HG03103 (cell line): ENCODE results near the gene ZNF513.
"Not testable (repeated sequence)": the region's sequence is repeated elsewhere in the genome, so short reads cannot be mapped to it uniquely, and the experiment has no call there.

Experiments
- ATAC-seq: cut with Tn5 transposase; IDR thresholded peaks from one replicate; pipeline ENCODE4 v1.9.1; 2021; ENCODE audit warnings: low read depth; ENCODE audit not compliant: unreplicated experiment

The ZNF513 gene, protein sequence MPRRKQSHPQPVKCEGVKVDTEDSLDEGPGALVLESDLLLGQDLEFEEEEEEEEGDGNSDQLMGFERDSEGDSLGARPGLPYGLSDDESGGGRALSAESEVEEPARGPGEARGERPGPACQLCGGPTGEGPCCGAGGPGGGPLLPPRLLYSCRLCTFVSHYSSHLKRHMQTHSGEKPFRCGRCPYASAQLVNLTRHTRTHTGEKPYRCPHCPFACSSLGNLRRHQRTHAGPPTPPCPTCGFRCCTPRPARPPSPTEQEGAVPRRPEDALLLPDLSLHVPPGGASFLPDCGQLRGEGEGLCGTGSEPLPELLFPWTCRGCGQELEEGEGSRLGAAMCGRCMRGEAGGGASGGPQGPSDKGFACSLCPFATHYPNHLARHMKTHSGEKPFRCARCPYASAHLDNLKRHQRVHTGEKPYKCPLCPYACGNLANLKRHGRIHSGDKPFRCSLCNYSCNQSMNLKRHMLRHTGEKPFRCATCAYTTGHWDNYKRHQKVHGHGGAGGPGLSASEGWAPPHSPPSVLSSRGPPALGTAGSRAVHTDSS

DNA sequence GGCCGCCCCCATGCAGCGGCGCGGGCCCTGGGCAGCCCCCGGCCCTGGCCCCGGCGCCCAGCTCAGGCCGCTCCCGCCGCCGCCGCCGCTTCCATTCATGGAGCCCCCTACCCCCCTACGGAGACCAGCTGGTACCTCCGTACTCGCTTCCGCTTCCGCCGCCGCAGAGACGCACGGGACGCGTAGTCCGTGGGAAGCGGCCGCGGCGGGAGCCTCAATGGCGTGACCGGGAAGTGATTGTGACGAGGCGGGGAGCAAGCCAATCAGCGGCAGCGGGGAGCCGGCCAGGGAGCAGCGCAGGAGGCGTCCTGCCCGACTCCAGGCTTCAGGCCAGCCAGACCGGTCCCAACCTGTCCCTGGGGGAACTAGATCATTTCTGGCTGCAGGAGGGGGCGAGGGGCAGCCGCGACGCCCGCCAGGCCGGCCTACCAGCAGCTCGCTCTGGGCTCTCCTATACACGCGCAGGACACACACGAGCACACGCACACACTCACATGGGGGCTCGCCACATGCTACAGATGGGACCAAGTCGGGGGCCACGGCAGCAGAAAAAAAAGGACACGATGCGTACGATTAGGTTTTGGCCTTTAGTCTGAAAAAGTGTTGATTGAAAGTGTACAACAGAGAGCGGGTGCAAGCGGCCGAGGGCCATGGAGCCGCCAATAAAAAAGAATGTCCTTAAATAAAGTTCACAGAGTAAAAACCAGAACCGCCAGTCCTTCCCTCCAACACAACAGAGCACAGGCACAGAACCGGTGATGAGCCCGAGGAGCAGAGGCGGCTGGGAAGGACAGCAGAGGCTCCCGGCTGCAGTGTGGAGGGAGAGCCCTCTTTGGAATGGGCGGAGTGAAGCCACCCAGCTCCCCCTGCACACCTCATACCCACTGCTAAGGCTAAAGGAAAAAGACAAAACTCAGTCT lies at the start of gene ZNF513:
TSS of gene ZNF513 (minus strand) at position 109 of the 920 bp plus-strand sequence. CDS start 208 bp downstream, outside the sequence.
- ATAC-seq, result peak; percentile 92

DNA sequence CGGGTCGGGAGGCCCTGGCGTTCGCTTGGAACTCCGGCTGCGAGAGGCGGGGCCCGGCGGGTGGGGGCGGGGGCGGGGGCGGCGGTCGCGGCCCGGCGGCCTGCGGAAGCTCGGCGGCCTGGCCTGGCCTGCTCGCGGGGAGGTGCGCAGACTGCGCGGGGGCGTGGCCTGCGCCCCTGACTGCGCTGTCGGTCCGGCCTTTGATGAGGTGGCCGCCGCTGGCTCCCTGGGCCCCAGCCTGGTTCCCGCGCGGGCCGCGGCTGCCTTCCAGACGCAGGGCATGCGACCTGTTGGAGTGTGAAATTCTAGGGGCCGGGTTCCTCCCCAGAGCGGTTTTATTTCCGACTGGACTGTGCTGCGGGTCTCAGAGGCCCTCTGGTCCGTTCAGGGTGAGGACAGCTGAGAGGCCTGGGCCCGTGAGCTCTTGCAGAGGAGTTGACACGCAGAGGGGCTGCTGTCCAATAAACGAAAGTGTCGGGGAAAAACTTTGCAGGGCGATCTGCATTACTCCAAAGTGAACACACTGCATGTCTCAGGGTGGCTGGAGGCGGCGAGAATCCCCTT lies 48.5 kb upstream of the ZNF513 start:
- peak; percentile 57 for ATAC-seq

DNA sequence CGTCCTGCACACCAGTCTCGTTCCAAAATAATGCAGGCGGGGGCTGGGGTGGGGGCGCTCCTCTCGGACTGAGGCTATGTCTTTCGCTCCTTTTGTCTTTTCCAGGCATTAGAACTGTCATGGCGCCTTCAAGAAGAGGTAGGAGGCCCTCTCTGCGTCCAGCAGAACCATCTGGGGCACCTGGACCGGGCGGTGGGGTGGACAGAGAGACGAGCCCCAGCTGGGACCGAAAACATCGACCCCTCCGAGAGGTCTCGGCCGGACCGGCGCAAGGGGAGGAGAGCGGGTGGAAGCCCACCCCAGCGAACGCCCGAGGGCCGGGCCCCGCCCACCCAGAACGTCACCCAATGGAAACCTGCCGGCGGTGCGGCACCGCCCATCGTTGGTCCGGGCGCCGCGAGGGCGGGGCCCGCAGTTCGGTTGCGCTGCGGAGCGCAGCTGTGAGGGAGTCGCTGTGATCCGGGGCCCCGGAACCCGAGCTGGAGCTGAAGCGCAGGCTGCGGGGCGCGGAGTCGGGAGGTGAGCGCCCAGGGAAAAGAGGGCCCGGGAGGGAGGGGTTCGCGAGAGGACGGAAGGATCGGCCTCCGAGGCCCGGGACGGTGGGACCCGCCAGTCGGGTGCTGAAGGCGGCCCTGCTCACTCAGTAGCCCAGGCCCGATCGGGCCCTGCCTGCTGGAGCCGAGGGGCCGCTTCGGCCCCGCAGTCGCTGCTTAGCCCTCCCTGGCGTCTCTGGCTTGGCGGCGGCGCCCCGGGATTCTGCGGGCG lies 47.9 kb upstream of the ZNF513 start, which contains the start of gene NRBP1:
TSS of gene NRBP1 (plus strand) at position 419 of the 765 bp plus-strand sequence. CDS start 4,643 bp downstream, outside the sequence.
- ATAC-seq, result peak; percentile 80

DNA sequence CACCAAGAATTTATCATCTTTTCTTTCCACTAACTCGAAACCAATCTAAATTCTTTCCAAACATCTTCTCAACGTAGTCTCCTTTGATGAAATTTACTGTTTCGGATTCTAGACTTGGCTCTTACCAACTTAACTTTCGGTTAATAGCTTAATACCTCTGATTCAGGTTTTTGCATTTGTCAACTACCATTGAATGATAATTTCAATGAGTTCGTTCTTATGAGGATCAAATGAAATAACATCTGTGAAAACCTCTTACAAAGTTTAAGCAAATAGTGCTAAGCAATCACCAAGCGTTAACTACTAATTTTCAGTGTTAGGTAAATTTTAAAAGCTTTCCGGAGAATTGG lies 47.3 kb upstream of the ZNF513 start:
- ATAC-seq, result no peak

DNA sequence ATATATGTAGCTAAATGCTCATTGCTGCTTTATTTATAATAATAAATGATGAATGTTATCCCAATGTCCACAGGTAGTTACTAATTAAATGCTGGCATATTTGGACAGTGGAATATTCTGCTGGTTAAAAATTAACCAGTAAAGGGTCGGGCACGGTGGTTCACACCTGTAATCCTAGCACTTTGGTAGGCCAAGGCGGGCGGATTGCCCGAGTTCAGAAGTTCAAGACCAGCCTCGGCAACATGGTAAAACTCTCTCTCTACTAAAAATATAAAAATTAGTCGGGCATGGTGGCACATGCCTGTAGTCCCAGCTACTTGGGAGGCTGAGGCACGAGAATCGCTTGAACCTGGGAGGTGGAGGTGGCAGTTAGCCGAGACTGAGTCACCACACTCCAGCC lies 44.5 kb upstream of the ZNF513 start:
- ATAC-seq, result not testable (repeated sequence)

DNA sequence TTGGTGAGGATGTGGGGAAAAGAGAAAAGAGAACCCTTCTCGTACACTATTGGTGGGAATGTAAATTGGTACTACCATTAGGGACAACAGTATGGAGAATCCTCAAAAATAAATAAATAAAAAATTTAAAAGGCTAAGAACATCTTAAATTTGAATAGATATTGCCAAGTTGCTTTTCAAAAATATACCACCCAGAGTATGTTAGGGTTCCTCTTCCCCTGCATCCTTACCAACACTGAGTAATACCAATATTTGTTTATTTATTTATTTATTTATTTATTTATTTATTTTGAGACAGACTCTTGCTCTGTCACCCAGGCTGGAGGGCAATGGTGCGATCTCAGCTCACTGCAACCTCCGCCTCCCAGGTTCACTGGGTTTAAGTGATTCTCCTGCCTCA lies 42.4 kb upstream of the ZNF513 start:
- ATAC-seq, result no peak

DNA sequence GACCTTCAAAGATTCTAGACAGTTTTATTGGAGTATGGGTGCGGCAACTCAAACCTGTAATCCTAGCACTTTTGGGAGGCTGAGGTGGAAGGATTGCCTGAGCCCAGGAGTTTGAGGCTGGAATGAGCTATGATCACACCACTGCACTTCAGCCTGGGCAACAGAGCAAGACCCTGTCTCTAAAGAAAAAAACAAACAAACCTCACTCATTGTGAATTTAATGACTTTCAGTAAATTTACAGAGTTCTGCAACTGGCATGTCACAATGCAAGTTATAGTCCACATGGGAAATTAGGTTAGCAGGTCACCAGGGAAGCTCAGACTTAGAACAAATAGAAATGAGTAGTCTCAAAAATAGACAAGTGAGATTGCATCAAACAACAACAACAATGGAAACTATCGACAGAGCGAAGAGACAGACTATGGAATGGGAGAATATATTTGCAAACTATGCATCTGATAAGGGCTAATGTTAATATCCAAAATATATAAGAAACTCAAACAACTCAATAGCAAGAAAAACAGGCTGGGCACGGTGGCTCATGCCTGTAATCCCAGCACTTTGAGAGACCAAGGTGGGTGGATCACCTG lies 41.2 kb upstream of the ZNF513 start:
- no peak for ATAC-seq

DNA sequence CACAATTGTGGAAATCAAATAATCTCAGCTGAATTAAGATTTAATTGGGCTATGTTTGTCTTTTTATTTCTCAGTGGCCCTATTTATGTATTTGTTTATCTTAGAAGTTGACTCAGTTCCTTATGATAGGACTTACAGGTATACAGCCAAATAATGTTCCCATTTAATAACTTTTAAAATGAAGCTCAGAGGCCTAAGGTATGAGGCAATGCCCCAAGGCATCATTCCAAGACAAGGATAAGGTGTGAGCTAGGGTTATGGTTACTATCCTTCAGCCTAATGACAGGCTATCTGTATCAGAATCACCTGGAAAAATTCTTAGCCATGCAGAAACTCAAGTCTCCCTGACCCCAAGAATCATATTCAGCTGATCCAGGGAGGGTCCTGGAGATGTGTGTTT lies 40.5 kb upstream of the ZNF513 start:
- no peak for ATAC-seq

DNA sequence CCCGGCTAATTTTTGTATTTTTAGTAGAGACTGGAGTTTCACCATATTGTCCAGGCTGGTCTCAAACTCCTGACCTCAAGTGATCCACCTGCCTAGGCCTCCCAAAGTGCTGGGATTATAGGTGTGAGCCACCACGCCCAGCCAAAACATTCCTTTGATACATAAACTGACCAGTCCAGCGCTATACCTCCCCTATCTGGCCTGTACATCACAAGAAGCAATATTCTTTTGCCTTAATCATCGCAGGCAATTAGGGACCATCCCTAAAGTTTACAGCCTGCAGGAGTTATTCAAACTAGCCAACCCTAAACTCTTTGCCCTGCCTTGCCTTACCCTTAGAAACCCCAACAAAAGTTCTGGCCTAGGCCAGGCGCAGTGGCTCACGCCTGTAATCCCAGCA lies 35.6 kb upstream of the ZNF513 start:
- no peak for ATAC-seq

DNA sequence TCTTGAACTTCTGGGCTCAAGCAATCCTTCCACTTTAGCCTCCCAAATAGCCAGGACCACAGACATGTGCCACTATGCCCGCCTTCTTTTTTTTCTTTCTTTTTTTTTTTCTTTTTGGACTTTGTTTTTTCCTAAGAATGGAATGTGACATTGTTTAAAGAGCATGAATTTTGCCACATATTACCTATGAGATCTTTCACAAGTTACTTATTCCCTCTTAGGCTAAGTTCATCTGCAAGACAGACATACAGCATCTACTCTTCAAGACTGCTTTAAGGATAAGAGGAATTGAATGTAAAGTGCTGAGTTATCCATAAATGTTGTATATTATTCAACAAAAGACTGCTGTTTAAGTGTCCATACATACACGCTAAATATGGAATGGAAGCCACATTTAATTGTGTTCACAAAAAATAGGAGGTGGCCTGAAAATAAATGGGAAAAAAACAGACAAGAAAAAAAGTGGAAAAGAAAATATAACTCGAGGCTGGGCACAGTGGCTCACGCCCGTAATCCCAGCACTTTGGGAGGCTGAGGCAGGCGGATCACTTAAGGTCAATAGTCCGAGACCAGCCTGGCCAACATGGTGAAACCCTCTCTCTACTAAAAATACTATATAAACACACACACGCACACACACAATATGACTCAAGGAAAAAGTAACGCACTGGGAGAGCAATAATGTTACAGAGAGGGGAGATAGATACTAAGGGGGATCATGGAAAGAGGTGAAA lies 32.1 kb upstream of the ZNF513 start:
- no peak for ATAC-seq

DNA sequence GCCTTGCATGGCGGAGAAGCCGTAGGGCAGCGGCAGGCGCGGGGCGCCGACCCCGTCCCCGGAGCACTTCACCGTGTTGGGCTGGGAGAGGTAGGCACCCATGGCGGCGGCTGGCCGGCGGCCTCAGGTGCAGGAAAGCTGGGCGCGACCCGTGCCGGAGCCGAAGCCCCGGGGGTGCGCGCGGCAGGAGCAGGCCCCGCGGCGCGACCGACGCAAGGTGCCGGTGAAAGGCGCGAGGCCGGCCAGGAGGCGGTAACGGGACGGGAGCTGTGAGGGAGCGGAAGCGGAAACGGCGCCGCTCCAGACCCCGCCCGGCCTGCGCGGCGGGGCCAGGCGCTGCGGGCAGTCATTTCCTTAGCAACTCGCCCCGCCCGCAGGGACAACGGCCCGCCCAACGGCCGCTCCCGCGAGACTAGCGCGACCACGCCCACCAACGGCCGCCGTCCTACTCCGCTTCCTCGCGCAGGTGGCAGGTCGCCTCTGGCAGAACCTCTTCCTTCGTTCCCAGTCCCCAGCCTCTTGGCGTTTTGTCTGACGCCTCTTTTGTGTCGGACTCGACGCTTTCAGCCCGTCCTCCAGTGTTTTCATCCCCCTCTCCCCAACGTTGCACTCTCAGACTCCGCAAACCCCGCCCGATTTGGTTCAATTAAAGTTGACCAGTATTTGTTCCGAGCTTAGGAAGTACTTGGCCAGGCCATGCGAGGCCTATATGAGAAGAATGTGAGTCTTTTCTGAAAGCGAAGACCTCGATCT lies 29.0 kb upstream of the ZNF513 start, which contains the start of gene PPM1G:
TSS of gene PPM1G (minus strand) at position 271 of the 753 bp plus-strand sequence. CDS start at position 102, 169 bp downstream.
- ATAC-seq, result peak; percentile 87

DNA sequence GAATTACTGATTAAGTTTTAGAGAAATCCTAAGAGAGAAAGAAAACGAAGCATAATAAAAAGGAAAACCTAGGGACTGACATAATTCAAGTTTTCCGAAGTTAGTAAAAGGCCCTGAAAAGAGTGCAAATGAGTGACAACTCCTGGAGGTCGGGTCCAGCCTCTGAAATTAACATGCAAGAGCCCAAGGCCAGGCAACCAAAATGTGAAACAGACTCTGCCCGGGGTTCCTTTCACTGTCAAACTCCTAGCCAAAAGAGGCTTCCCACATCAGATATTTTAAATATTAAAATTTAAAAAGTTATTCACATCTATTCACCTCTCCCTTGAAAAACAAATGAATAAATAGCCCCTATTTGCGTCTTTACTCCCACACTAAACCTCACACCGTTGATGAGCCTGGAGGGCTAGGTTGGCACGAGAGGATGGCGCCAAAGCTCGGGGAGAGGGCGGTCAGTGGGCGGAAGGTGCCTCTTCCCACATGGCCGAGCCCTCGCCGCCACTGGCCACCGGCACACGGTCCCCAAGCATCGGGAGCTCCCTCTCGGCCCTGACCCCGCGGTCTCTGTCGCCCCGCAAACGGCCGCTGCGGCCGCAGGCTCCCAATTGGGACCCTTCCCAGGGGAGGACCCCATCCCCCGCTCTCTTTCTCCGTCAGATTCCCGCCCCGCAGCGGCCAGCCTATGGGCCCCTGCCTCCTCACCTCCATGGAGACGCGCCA lies 28.2 kb upstream of the ZNF513 start:
- peak; percentile 14 for ATAC-seq

DNA sequence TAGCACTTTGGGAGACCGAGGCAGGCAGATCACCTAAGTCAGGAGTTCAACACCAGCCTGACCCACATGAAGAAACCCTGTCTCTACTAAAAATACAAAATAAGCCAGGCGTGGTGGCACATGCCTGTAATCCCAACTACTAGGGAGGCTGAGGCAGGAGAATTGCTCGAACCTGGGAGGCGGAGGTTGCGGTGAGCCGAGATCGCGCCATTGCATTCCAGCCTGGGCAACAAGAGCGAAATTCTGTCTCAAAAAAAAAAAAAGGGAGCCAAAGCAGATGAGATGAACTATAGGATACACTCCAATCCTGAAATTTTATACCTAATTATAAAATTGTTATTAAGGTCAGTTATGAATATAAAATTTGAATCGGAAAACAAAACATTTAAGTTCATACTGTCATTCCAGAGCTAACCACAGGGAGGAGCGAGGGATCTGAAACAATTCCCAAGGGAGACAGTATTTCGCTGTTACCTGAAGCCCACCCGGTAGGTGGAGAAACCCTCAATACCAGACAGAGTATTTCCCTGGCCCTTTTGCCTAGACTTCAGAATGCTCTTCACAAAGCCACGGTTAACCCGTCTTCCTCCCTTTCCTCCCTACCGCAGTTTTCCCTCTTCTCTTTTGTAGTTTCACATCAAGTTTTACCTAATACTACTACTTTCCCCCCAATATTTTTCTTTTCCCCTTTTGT lies 27.4 kb upstream of the ZNF513 start:
- no peak for ATAC-seq

DNA sequence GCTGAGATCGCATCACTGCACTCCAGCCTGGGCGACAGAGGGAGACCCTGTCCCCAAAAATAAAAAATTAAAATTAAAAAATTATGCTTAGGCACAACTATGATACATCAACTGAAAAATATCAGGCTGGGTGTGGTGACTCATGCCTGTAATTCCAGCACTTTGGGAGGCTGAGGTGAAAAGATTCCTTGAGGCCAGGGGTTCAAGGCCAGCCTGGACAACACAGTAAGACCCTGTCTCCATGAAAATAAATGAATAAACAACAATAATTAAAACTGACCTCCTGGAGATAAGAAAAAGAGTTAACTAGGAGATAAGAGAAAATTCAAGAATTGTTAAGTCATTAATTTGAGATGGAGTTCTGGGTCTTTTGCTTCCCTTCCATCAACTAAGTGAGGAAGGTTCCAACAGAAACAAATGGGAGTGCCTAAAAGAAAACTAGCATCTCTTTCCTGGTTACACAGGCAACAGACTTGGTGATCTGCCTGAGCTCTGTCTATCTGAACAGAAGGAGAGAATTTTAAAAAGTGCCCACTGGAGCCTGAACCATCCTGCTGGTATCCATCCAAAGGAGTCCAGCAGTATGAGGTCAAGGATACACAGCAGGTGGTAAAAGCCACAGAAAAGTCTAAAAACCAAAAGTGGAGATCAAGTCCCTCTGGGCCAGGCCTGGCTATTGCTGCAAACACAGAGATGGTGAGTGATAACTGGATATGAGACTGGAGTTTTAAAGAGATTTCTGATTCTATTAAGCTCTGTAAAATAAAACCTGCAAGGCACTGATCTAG lies 20.0 kb upstream of the ZNF513 start:
- ATAC-seq, result no peak

DNA sequence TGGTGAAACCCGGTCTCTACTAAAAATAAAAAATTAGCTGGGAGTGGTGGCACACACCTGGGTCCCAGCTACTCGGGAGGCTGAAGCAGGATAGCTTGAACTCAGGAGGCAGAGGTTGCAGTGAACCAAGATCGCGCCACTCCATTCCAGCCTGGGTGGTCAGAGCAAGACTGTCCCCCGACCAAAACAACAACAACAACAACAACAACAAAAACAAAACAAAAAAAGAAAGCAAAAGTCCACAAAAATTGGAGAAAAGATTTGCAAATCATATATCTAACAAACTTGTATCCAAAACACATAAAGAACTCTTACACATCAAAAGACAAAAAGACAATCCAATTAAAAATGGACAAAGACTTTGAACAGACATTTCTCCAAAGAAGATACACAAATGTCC lies 18.4 kb upstream of the ZNF513 start:
- no peak for ATAC-seq

DNA sequence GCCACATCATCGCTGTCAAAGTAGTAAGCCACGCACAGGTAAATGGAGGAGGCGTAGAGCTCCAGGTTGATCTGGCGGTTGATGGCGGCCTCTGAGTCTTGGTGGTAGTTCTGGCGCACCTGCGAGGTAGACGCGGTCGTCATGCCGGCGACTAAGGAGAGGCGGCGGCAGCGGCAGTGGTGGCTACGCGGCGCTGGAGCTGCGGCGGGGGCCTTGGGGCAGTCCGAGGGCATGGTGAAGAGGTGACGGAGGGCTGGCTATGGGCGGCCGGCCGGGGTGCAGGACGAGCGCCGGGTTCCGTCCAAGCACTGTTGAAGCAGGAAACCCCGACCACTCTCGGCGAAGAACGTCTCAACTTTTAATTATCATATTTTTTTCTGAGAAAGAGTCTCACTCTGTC lies 12.7 kb upstream of the ZNF513 start:
- no peak for ATAC-seq
